Uterus (tissue), 2 donors: ENCODE data around the gene CPPED1.

Experiments
- CTCF ChIP-seq, 4 experiments: fragments of 200-600 bp in 2 of 4; fragments of 450-650 bp in 2 of 4; sonication (generic) in 2 of 4; IDR thresholded peaks; one replicate each; pipeline ENCODE4 v1.5.1; 2016 to 2019; ENCODE audit warnings: antibody characterized with exemption in 4 of 4, mild to moderate bottlenecking in 2 of 4, moderate library complexity in 1 of 4
- POLR2A ChIP-seq, 2 donors: fragments of 450-650 bp; IDR thresholded peaks; one replicate each; pipeline ENCODE4 v1.6.1; 2016; ENCODE audit warnings: antibody characterized with exemption in 2 of 2, mild to moderate bottlenecking in 1 of 2, moderate library complexity in 1 of 2

- TF ChIP-seq CTCF (IDR thresholded peaks at IDR 0.05) (no peak), POLR2A (IDR thresholded peaks at IDR 0.05) (no peak)
Measured at GRCh38 chr16:12786081-12786480, 17.6 kb downstream of the CPPED1 start.
